A549 treated with Hydrocortisone at 1 μM for 4 hours (cell line): Measurements from ENCODE around the gene SCML2. TPM values are rescaled to one million over a fixed set of nuclear protein-coding genes. Genes with fewer than 3 reads are reported as not detected.

Experiments used
- total RNA-seq: library from RNA; stranded (reverse); fragments of 200-300 nt; extraction: Qiagen RNA extraction; gene quantifications from 5 replicates; pipeline ENCODE4 v1.2.3, GENCODE V29; 2022

Gene SCML2
- 6.1 to 9.4 TPM (median 7.0 TPM) in 5 replicates for total RNA-seq

DNA sequence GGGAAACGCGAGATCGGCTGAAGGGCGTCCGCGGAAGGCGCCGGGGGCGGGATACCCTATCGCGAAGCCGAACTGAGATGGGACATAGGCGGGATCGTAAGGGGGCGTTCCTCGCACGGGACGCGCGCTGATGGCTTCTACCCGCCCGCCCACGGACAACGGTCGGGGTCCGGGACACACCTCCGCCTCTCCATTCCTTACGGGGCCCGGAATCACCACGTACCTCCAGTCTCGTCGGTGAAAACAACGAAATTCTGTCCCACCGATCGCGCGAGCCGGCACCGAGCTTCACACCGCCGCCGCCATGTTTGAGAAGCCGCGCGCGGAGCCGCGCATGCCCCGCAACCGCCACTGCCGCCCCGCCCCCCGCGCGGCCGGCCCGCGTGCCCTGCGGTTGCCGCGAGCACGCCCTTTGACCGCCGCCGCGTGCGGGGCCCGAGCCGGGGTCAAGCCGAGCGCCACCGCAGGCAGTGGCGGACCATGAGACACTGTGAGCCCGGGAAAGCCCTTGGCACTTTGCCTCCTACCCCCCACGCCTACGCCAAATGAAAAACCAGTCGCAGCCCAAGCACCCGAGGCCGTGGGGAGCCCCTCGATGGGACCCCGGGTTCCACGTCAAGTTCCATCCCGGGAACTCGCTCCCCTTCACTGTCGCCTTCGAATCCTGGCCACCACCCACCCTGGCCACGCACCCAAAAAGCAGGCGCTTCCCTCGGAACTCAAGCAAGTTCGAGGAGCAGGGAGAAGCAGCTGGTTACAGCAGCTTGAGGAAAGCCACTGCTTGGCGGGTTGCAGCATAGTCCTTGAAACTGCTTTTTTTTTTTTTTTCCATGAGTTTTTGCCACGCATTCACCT, at the start of gene SCML2:
Gene SCML2 (minus strand): TSS at position 320 of the 855 bp plus-strand sequence. CDS start 20,617 bp downstream, outside the sequence.

DNA sequence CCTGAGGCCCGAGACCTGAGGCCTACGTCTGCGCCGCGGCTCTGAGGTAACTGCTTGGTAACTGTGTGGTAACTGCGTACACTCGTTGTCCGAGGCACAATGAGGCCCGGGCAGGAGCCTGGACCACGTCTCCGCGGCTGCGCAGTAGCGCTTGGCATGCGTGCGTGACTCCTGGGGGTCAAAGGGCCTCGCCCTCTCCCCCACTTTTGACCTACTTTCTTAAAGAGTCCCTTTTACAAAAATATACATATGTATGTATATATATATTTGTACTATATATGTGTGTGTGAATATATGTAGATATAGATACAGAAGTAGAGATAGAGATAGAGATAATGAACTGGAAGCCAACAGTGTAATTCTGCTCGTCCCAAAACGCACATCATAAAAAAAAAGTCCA, 133.7 kb downstream of the SCML2 start, which contains the start of gene BEND2:
Gene BEND2 (minus strand): TSS at position 101 of the 400 bp plus-strand sequence. CDS start 136 bp downstream, outside the sequence.

Other genes with a start within 250 kb of the SCML2 start
- not detected in 5 replicates for gene BEND2, start 133.8 kb downstream of the SCML2 start, total RNA-seq
- 3.1 to 6.3 TPM (median 5.5 TPM) in 5 replicates for gene CDKL5, start 70.9 kb upstream of the SCML2 start, total RNA-seq